ENCODE results near the gene MXD3.
"Not testable (repeated sequence)": the region's sequence is repeated elsewhere in the genome, so short reads cannot be mapped to it uniquely, and the experiment has no call there.

Gene MXD3

DNA sequence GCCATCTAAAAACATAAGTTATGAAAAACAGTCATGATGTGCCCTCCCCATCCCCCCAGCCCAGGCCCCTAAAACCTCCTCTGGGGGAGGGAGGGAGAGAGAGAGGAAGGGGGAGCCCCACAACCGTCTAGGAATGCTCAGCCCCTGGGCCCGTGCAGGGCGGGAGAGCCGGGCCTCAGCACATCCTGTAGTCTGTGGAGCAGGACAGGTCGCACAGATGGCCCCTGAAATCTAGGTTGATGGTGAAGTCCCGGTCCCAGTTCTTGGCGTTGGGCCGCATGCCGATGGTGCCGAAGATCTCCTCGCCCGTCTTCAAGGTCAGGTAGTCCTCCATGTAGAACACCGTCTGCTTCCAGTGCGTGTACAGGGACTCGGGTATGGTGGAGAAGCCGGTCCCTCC is 46.3 kb downstream of the MXD3 start:
- DNase-seq (ENCODE audit: low read depth): no peak
- no peak overlapping the region for H3K4me3 ChIP-seq (ENCODE audit: low read depth, low read length)
- TF ChIP-seq, protein P1, sequence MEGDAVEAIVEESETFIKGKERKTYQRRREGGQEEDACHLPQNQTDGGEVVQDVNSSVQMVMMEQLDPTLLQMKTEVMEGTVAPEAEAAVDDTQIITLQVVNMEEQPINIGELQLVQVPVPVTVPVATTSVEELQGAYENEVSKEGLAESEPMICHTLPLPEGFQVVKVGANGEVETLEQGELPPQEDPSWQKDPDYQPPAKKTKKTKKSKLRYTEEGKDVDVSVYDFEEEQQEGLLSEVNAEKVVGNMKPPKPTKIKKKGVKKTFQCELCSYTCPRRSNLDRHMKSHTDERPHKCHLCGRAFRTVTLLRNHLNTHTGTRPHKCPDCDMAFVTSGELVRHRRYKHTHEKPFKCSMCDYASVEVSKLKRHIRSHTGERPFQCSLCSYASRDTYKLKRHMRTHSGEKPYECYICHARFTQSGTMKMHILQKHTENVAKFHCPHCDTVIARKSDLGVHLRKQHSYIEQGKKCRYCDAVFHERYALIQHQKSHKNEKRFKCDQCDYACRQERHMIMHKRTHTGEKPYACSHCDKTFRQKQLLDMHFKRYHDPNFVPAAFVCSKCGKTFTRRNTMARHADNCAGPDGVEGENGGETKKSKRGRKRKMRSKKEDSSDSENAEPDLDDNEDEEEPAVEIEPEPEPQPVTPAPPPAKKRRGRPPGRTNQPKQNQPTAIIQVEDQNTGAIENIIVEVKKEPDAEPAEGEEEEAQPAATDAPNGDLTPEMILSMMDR (IDR thresholded peaks at IDR 0.05; ENCODE audit: low read depth, low read length, missing control alignments): no peak

DNA sequence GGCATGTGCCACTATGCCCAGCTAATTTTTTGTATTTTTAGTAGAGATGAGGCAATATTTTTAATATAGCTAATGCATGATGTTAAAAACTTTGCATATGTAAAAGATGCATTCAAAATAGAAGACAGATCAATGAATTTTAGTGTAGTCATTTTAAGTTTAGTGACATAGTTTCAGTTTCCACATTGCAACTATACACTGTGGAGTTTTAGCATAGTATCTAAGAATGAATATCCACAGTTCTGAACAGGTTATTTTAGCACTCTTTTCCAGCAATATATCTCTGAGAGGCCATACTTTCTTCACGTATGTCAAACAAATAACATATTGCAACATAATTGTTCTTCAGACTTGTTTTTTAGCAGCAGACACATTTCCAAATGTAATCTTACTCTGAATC is 47.5 kb downstream of the MXD3 start:
- TF ChIP-seq, protein P1 (IDR thresholded peaks at IDR 0.05; ENCODE audit: low read depth, low read length, missing control alignments): no peak
- no peak overlapping the region for H3K4me3 ChIP-seq (ENCODE audit: low read depth, low read length)
- DNase-seq (ENCODE audit: low read depth): no peak

DNA sequence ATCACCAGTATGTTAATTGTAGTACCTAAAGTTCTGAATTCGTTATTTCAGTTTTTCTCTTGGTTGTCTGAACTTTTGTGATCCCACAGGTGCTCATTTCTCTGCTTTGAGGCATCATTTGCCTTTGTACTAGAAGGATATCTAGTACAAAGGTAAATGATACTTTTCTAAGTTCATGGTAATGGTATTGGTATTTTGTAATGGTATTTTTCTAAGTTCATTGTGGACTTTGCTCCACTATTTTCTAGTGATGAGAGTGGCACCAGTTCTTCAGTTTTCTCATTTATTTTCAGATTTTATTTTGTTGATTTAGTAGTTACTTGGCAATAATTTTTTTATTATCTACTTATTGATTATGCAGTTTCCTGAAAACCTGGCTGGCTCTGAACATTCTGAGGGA is 50.2 kb downstream of the MXD3 start:
- no peak overlapping the region for H3K4me3 ChIP-seq (ENCODE audit: low read depth, low read length)
- TF ChIP-seq, protein P1 (IDR thresholded peaks at IDR 0.05; ENCODE audit: low read depth, low read length, missing control alignments): no peak
- no peak for DNase-seq (ENCODE audit: low read depth)

DNA sequence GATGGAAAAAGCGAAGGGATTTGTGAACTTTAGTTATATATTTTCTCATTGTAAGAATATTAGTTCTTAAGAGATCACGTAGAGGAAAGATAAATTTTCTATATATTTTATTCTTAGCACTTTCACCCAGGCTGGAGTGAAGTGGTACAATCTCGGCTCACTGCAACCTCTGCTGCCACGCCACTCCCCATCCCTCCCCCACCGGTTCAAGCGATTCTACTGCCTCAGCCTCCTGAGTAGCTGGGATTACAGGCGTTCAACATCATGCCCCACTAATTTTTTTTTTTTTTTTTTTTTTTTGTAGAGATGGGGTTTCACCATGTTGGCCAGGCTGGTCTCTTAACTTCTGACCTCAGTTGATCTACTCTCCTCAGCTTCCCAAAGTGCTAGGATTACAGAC is 50.7 kb downstream of the MXD3 start:
- no peak overlapping the region for H3K4me3 ChIP-seq (ENCODE audit: low read depth, low read length)
- TF ChIP-seq, protein P1 (IDR thresholded peaks at IDR 0.05; ENCODE audit: low read depth, low read length, missing control alignments): no peak
- DNase-seq (ENCODE audit: low read depth): no peak

DNA sequence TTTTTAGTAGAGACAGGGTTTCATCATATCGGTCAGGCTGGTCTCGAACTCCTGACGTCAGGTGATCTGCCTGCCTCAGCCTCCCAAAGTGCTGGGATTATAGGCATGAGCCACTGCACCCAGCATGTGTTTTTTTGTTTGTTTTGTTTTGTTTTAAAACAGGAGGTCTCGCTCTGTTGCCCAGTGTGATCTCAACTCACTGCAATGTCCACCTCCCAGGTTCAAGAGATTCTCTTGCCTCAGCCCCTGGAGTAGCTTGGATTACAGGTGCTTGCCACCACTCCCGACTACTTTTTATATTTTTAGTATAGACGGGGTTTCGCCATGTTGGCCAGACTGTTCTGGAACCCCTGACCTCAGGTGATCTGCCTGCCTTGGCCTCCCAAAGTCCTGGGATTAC is 53.0 kb downstream of the MXD3 start:
- DNase-seq (ENCODE audit: low read depth); H3K4me3 ChIP-seq (ENCODE audit: low read depth, low read length): not testable (repeated sequence)
